H1 (cell line): ENCODE measurements around the gene LITAFD. TPM values are rescaled to one million over a fixed set of nuclear protein-coding genes. Genes with fewer than 3 reads are reported as not detected.
"Not testable (repeated sequence)": the region's sequence is repeated elsewhere in the genome, so short reads cannot be mapped to it uniquely, and the experiment has no call there.

Experiments used
- CTCF ChIA-PET: fragments of 300-600 bp; sonication (Branson Sonifier 250); formaldehyde crosslinking; loops from one replicate; lab custom pipeline; 2021; ENCODE audit not compliant: partially characterized antibody; lab: Charles Lee
- POLR2A ChIA-PET: fragments of 300-600 bp; sonication (Branson Sonifier 250); formaldehyde crosslinking; loops from one replicate; lab custom pipeline; 2021; ENCODE audit warnings: inconsistent platforms; ENCODE audit not compliant: partially characterized antibody; lab: Charles Lee
- DNase-seq, 2 experiments: peaks; one replicate each; pipeline versions ENCODE4 v3.0.0 to v3.0.0-alpha.2; 2010 to 2022; ENCODE audit warnings: low spot score in 2 of 2, low read depth in 1 of 2, mixed read lengths in 1 of 2
- FAIRE-seq: peaks from 2 replicates; lab custom pipeline; 2011; peaks lifted over from hg19 to GRCh38; lab: Jason Lieb, UNC
- H2AFZ ChIP-seq: 2 replicates; pipeline ENCODE4 v1.8.1; 2012; ENCODE audit warnings: low read length, inconsistent platforms
- H2AK5ac ChIP-seq: 2 replicates; pipeline ENCODE4 v1.6.1; 2013; ENCODE audit warnings: low read depth, low read length
- H2BK120ac ChIP-seq: replicated peaks from 2 replicates; pipeline ENCODE3; 2013; ENCODE audit warnings: low read depth, low read length, inconsistent platforms
- H2BK12ac ChIP-seq: 2 replicates; pipeline ENCODE4 v1.6.1; 2013; ENCODE audit warnings: low read depth, low read length
- H2BK15ac ChIP-seq: 2 replicates; pipeline ENCODE4 v1.6.1; 2013; ENCODE audit warnings: low read length
- H2BK20ac ChIP-seq: 2 replicates; pipeline ENCODE4 v1.6.1; 2013; ENCODE audit warnings: low read length
- H2BK5ac ChIP-seq: 2 replicates; pipeline ENCODE4 v1.6.1; 2013; ENCODE audit warnings: low read depth, low read length
- H3K14ac ChIP-seq: 2 replicates; pipeline ENCODE4 v1.6.1; 2013; ENCODE audit warnings: inconsistent platforms; ENCODE audit not compliant: insufficient read length
- H3K18ac ChIP-seq: 2 replicates; pipeline ENCODE4 v1.6.1; 2013; ENCODE audit warnings: low read length; ENCODE audit errors: extremely low read depth
- H3K23ac ChIP-seq: 2 replicates; pipeline ENCODE4 v1.6.1; 2013; ENCODE audit warnings: inconsistent platforms; ENCODE audit not compliant: insufficient read length
- H3K23me2 ChIP-seq: 2 replicates; pipeline ENCODE4 v1.6.1; 2013; ENCODE audit warnings: low read depth, low read length
- H3K27ac ChIP-seq: 2 replicates; pipeline ENCODE4 v1.6.1; 2011; ENCODE audit warnings: low read depth, low read length, inconsistent platforms
- H3K27me3 ChIP-seq, 4 experiments: replicated peaks in 1 of 4; 1 replicate in 1 of 4; 2 replicates in 3 of 4; pipeline versions ENCODE4 v1.6.1 to v1.8.1; 2011 to 2013; ENCODE audit warnings: low read length in 3 of 4, mild to moderate bottlenecking in 3 of 4, inconsistent platforms in 2 of 4, mixed read lengths in 2 of 4, moderate library complexity in 1 of 4; ENCODE audit not compliant: control insufficient read depth in 3 of 4, insufficient read depth in 3 of 4; ENCODE audit errors: extremely low read depth in 1 of 4
- H3K36me3 ChIP-seq, 4 experiments: 2 replicates each; pipeline versions ENCODE4 v1.6.1 to v1.8.1; 2011 to 2013; ENCODE audit warnings: mild to moderate bottlenecking in 4 of 4, low read length in 3 of 4, moderate library complexity in 2 of 4, control low read depth in 1 of 4, inconsistent platforms in 1 of 4; ENCODE audit not compliant: insufficient read depth in 4 of 4, control insufficient read depth in 2 of 4
- H3K4ac ChIP-seq: replicated peaks from 2 replicates; pipeline ENCODE3; 2013; ENCODE audit warnings: low read length, low read depth, mixed read lengths, inconsistent platforms; ENCODE audit not compliant: insufficient read length
- H3K4me1 ChIP-seq, 4 experiments: replicated peaks in 1 of 4; 1 replicate in 1 of 4; 2 replicates in 3 of 4; pipeline versions ENCODE4 v1.6.1 to v1.8.1; 2011 to 2013; ENCODE audit warnings: low read length in 3 of 4, inconsistent platforms in 2 of 4, mixed read lengths in 1 of 4; ENCODE audit not compliant: insufficient read depth in 4 of 4, control insufficient read depth in 3 of 4
- H3K4me2 ChIP-seq, 2 experiments: 2 replicates each; pipeline versions ENCODE4 v1.6.1 to v1.8.1; 2011 to 2013; ENCODE audit warnings: low read depth in 2 of 2, low read length in 2 of 2, control low read depth in 1 of 2, inconsistent platforms in 1 of 2, mild to moderate bottlenecking in 1 of 2; ENCODE audit not compliant: insufficient read depth in 1 of 2
- H3K4me3 ChIP-seq, 4 experiments: fragments of 200-600, 300-600 bp in 1 of 4; sonication (generic), shearing (Covaris generic), sonication (Bioruptor Twin) in 1 of 4; 2 replicates each; pipeline versions ENCODE4 v1.5.1 to v1.8.1; 2011 to 2016; ENCODE audit warnings: low read length in 4 of 4, low read depth in 3 of 4, control low read depth in 2 of 4, inconsistent platforms in 2 of 4, mild to moderate bottlenecking in 2 of 4, mixed read lengths in 1 of 4, moderate library complexity in 1 of 4; ENCODE audit not compliant: insufficient read depth in 2 of 4; ENCODE audit errors: extremely low read depth in 1 of 4
- H3K56ac ChIP-seq: replicated peaks from 2 replicates; pipeline ENCODE3; 2013; ENCODE audit warnings: low read depth, mild to moderate bottlenecking, mixed read lengths, low read length, inconsistent platforms; ENCODE audit not compliant: insufficient read length
- H3K79me1 ChIP-seq: 2 replicates; pipeline ENCODE4 v1.6.1; 2013; ENCODE audit warnings: low read depth, low read length, control low read depth
- H3K79me2 ChIP-seq, 2 experiments: 2 replicates each; pipeline versions ENCODE4 v1.6.1 to v1.8.1; 2012 to 2013; ENCODE audit warnings: low read length in 2 of 2, mild to moderate bottlenecking in 2 of 2, inconsistent platforms in 1 of 2; ENCODE audit not compliant: insufficient read depth in 2 of 2, control insufficient read depth in 1 of 2
- H3K9ac ChIP-seq, 4 experiments: replicated peaks in 1 of 4; 1 replicate in 1 of 4; 2 replicates in 3 of 4; pipeline versions ENCODE4 v1.6.1 to v1.8.1; 2011 to 2013; ENCODE audit warnings: low read depth in 3 of 4, low read length in 3 of 4, control low read depth in 2 of 4, mild to moderate bottlenecking in 2 of 4, moderate library complexity in 2 of 4, inconsistent platforms in 1 of 4; ENCODE audit errors: extremely low read depth in 1 of 4
- H3K9me3 ChIP-seq, 2 experiments: 2 replicates each; pipeline versions ENCODE4 v1.6.1 to v1.8.1; 2012 to 2013; ENCODE audit warnings: mild to moderate bottlenecking in 2 of 2, moderate library complexity in 2 of 2, control low read depth in 1 of 2, inconsistent platforms in 1 of 2, low read depth in 1 of 2, low read length in 1 of 2, mixed read lengths in 1 of 2; ENCODE audit not compliant: insufficient read depth in 2 of 2
- H4K20me1 ChIP-seq, 2 experiments: replicated peaks in 1 of 2; 2 replicates each; pipeline versions ENCODE3 to v1.8.1; 2011 to 2013; ENCODE audit warnings: inconsistent platforms in 2 of 2, low read length in 2 of 2, mild to moderate bottlenecking in 1 of 2; ENCODE audit not compliant: insufficient read depth in 2 of 2, control insufficient read depth in 1 of 2
- H4K5ac ChIP-seq: 2 replicates; pipeline ENCODE4 v1.6.1; 2013; ENCODE audit warnings: low read length, low read depth, mixed read lengths, inconsistent platforms; ENCODE audit not compliant: insufficient read length
- H4K8ac ChIP-seq: 2 replicates; pipeline ENCODE4 v1.8.0; 2013; ENCODE audit warnings: mild to moderate bottlenecking, moderate library complexity, low read length, inconsistent platforms; ENCODE audit not compliant: insufficient read depth; ENCODE audit errors: extremely low read depth
- H4K91ac ChIP-seq: replicated peaks from 2 replicates; pipeline ENCODE3; 2013; ENCODE audit warnings: low read length, mixed read lengths, inconsistent platforms; ENCODE audit not compliant: insufficient read length
- WGBS, 2 experiments: shearing (Covaris generic) in 1 of 2; methylation state at CpG; one replicate each; pipeline versions ENCODE4 v1.1.6 to v1.1.7; 2013 to 2015; ENCODE audit warnings: low lambda C conversion rate in 2 of 2, mixed read lengths in 2 of 2, inconsistent platforms in 1 of 2, low coverage in 1 of 2, missing lambda C conversion rate in 1 of 2; ENCODE audit not compliant: insufficient replicate concordance in 2 of 2, insufficient coverage in 1 of 2, insufficient read length in 1 of 2; ENCODE audit errors: extremely low coverage in 1 of 2, missing lambda C conversion rate in 1 of 2; 5-methylcytosine and 5-hydroxymethylcytosine counted together
- polyA plus RNA-seq, 7 experiments: library from polyadenylated mRNA; depleted of rRNA in 3 of 7; stranded (reverse) in 5 of 7; unstranded in 2 of 7; fragments of >200 nt in 5 of 7; fragments of 200-250 nt in 2 of 7; gene quantifications; 1 replicate in 5 of 7; 2 replicates in 1 of 7; 4 replicates in 1 of 7; pipeline versions ENCODE4 v1.2.1 to v1.2.3, GENCODE V29; 2011 to 2013; ENCODE audit warnings: missing spikeins in 2 of 7, mixed read lengths in 2 of 7
- total RNA-seq: library from RNA; stranded (reverse); fragmentation: NEBNext Ultra II Directional; extraction: Animal tissue kit (Norgen Biotek cat#: 25700); gene quantifications from 2 replicates; pipeline ENCODE4 v1.2.1, GENCODE V29; 2021

The LITAFD gene
- total and polyA plus RNA-seq, 2 of the 8 experiments (the other 6 are each of a cell fraction or from before 2014, with no cell fraction given), result not detected

DNA sequence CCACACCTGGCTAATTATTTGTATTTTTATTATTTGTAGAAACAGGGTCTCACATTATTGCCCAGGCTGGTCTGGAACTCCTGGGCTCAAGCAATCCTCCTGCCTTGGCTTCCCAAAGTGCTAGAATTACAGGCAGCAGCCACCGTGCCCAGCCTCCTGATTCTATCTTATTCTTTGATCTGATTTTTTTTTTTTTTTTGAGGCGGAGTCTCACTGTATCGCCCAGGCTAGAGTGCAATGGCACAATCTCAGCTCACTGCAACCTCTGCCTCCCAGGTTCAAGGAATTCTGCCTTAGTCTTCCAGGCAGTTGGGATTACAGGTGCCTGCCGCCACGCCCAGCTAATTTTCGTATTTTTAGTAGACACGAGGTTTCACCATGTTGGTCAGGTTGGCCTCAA lies 6.8 kb upstream of the LITAFD start:
- H3K4me2 ChIP-seq, H2BK12ac ChIP-seq, H3K36me3 ChIP-seq, H4K5ac ChIP-seq, H2BK20ac ChIP-seq, H2BK15ac ChIP-seq, H3K27ac ChIP-seq, H4K8ac ChIP-seq, H3K27me3 ChIP-seq, DNase-seq, H3K4me3 ChIP-seq, H3K9ac ChIP-seq, H4K20me1 ChIP-seq, H2BK5ac ChIP-seq, H4K91ac ChIP-seq, FAIRE-seq, H3K79me2 ChIP-seq, H3K23me2 ChIP-seq, H3K4ac ChIP-seq, H2AK5ac ChIP-seq, H3K18ac ChIP-seq, H3K56ac ChIP-seq, H3K23ac ChIP-seq, H3K9me3 ChIP-seq, H2BK120ac ChIP-seq, H2AFZ ChIP-seq, H3K79me1 ChIP-seq, H3K14ac ChIP-seq: not testable (repeated sequence)
- H3K4me1 ChIP-seq, result peaks cover 3 to 11% (median 8%) of the 10 kb centered on the region in 4 experiments
- 65% methylated on average over 5 of the region's 7 CpGs; no CpG with 5 or more reads in 1 of the 2 experiments for WGBS, 2 experiments
- POLR2A ChIA-PET, result interaction anchor here (0.6 to 29.1 kb wide), 3 partner anchors 9 to 196 kb away, joined by 3 to 456 read pairs (median 7); partner anchors contain the start of gene CARHSP1
- CTCF ChIA-PET, result interaction anchor here (3.3 kb wide), 1 partner anchor 12 kb away, joined by 25 read pairs; no protein-coding TSS in a partner anchor
